ENCODE data around the gene THEM5. TPM values are rescaled to one million over a fixed set of nuclear protein-coding genes. Genes with fewer than 3 reads are reported as not detected.
"Not testable (repeated sequence)": the region's sequence is repeated elsewhere in the genome, so short reads cannot be mapped to it uniquely, and the experiment has no call there.

Gene THEM5
- polyA plus RNA-seq, 2 donors, result 1.5 to 1.7 TPM

GRCh38 chr1:151887028-151887427 is 33.5 kb upstream of the THEM5 start:
- no peak overlapping the region for H3K27ac ChIP-seq (ENCODE audit: low read depth in 2 of 2, low read length in 1 of 2)
- WGBS, 2 donors, result 40 to 67% methylated on average over 1 of the region's 1 CpG
- peaks cover 0 to 2% of the 10 kb centered on the region in 2 donors for H3K36me3 ChIP-seq (ENCODE audit: control insufficient read depth in 2 of 2, insufficient read depth in 2 of 2, low read length in 1 of 2)
- H3K4me1 ChIP-seq (ENCODE audit: control insufficient read depth in 2 of 2, insufficient read depth in 2 of 2, low read length in 1 of 2), result no peaks in the 10 kb centered on the region
- no peak overlapping the region for H3K4me3 ChIP-seq (ENCODE audit: low read depth in 1 of 2, low read length in 2 of 2)
- H3K27me3 ChIP-seq (ENCODE audit: control insufficient read depth in 1 of 2, insufficient read depth in 2 of 2, low read length in 2 of 2), result no peaks in the 10 kb centered on the region
- no peaks in the 10 kb centered on the region for H3K9me3 ChIP-seq (ENCODE audit: control insufficient read depth in 2 of 2, insufficient read depth in 1 of 2, low read depth in 1 of 2, low read length in 1 of 2)

- Histone ChIP-seq H3K36me3 (ENCODE audit: control insufficient read depth in 2 of 2, insufficient read depth in 2 of 2, low read length in 1 of 2) (no peaks in the 10 kb centered on the region), H3K27ac (ENCODE audit: low read depth in 2 of 2, low read length in 1 of 2) (no peak overlapping the region), H3K4me1 (ENCODE audit: control insufficient read depth in 2 of 2, insufficient read depth in 2 of 2, low read length in 1 of 2) (no peaks in the 10 kb centered on the region), H3K27me3 (ENCODE audit: control insufficient read depth in 1 of 2, insufficient read depth in 2 of 2, low read length in 2 of 2) (no peaks in the 10 kb centered on the region), H3K9me3 (ENCODE audit: control insufficient read depth in 2 of 2, insufficient read depth in 1 of 2, low read depth in 1 of 2, low read length in 1 of 2) (no peaks in the 10 kb centered on the region), H3K4me3 (ENCODE audit: low read depth in 1 of 2, low read length in 2 of 2) (no peak overlapping the region)
- 54 to 63% methylated on average over 1 of the region's 1 CpG for WGBS, 2 donors
These were observed 32.0 kb upstream of the THEM5 start for GRCh38 chr1:151885479-151885878.

GRCh38 chr1:151884879-151885278 is 31.4 kb upstream of the THEM5 start:
- 99% methylated on average over 5 of the region's 5 CpGs for WGBS, 2 donors
- not testable (repeated sequence) for H3K9me3 ChIP-seq (ENCODE audit: control insufficient read depth in 2 of 2, insufficient read depth in 1 of 2, low read depth in 1 of 2, low read length in 1 of 2); H3K27ac ChIP-seq (ENCODE audit: low read depth in 2 of 2, low read length in 1 of 2); H3K36me3 ChIP-seq (ENCODE audit: control insufficient read depth in 2 of 2, insufficient read depth in 2 of 2, low read length in 1 of 2); H3K4me1 ChIP-seq (ENCODE audit: control insufficient read depth in 2 of 2, insufficient read depth in 2 of 2, low read length in 1 of 2); H3K4me3 ChIP-seq (ENCODE audit: low read depth in 1 of 2, low read length in 2 of 2); H3K27me3 ChIP-seq (ENCODE audit: control insufficient read depth in 1 of 2, insufficient read depth in 2 of 2, low read length in 2 of 2)

- WGBS, 2 donors, result 96 to 99% methylated on average over 3 of the region's 3 CpGs
- not testable (repeated sequence) for H3K9me3 ChIP-seq (ENCODE audit: control insufficient read depth in 2 of 2, insufficient read depth in 1 of 2, low read depth in 1 of 2, low read length in 1 of 2); H3K27me3 ChIP-seq (ENCODE audit: control insufficient read depth in 1 of 2, insufficient read depth in 2 of 2, low read length in 2 of 2); H3K4me1 ChIP-seq (ENCODE audit: control insufficient read depth in 2 of 2, insufficient read depth in 2 of 2, low read length in 1 of 2); H3K4me3 ChIP-seq (ENCODE audit: low read depth in 1 of 2, low read length in 2 of 2); H3K27ac ChIP-seq (ENCODE audit: low read depth in 2 of 2, low read length in 1 of 2); H3K36me3 ChIP-seq (ENCODE audit: control insufficient read depth in 2 of 2, insufficient read depth in 2 of 2, low read length in 1 of 2)
These were observed 30.9 kb upstream of the THEM5 start for GRCh38 chr1:151884445-151884844.

- not testable (repeated sequence) for H3K4me3 ChIP-seq (ENCODE audit: low read depth in 1 of 2, low read length in 2 of 2); H3K36me3 ChIP-seq (ENCODE audit: control insufficient read depth in 2 of 2, insufficient read depth in 2 of 2, low read length in 1 of 2); H3K27me3 ChIP-seq (ENCODE audit: control insufficient read depth in 1 of 2, insufficient read depth in 2 of 2, low read length in 2 of 2); H3K27ac ChIP-seq (ENCODE audit: low read depth in 2 of 2, low read length in 1 of 2); H3K9me3 ChIP-seq (ENCODE audit: control insufficient read depth in 2 of 2, insufficient read depth in 1 of 2, low read depth in 1 of 2, low read length in 1 of 2); H3K4me1 ChIP-seq (ENCODE audit: control insufficient read depth in 2 of 2, insufficient read depth in 2 of 2, low read length in 1 of 2)
- WGBS, 2 donors, result 84 to 98% methylated on average over 4 of the region's 4 CpGs
These were observed 30.4 kb upstream of the THEM5 start for GRCh38 chr1:151883898-151884297.

- not testable (repeated sequence) for H3K4me3 ChIP-seq (ENCODE audit: low read depth in 1 of 2, low read length in 2 of 2); H3K4me1 ChIP-seq (ENCODE audit: control insufficient read depth in 2 of 2, insufficient read depth in 2 of 2, low read length in 1 of 2); H3K9me3 ChIP-seq (ENCODE audit: control insufficient read depth in 2 of 2, insufficient read depth in 1 of 2, low read depth in 1 of 2, low read length in 1 of 2); H3K27me3 ChIP-seq (ENCODE audit: control insufficient read depth in 1 of 2, insufficient read depth in 2 of 2, low read length in 2 of 2); H3K36me3 ChIP-seq (ENCODE audit: control insufficient read depth in 2 of 2, insufficient read depth in 2 of 2, low read length in 1 of 2); H3K27ac ChIP-seq (ENCODE audit: low read depth in 2 of 2, low read length in 1 of 2)
- 92 to 99% methylated on average over 5 of the region's 5 CpGs for WGBS, 2 donors
These were observed 29.4 kb upstream of the THEM5 start for GRCh38 chr1:151882918-151883317.

- no peaks in the 10 kb centered on the region for H3K27me3 ChIP-seq (ENCODE audit: control insufficient read depth in 1 of 2, insufficient read depth in 2 of 2, low read length in 2 of 2)
- 91 to 96% methylated on average over 2 of the region's 2 CpGs for WGBS, 2 donors
- no peaks in the 10 kb centered on the region for H3K9me3 ChIP-seq (ENCODE audit: control insufficient read depth in 2 of 2, insufficient read depth in 1 of 2, low read depth in 1 of 2, low read length in 1 of 2)
- no peaks in the 10 kb centered on the region for H3K4me1 ChIP-seq (ENCODE audit: control insufficient read depth in 2 of 2, insufficient read depth in 2 of 2, low read length in 1 of 2)
- no peak overlapping the region for H3K27ac ChIP-seq (ENCODE audit: low read depth in 2 of 2, low read length in 1 of 2)
- no peak overlapping the region for H3K4me3 ChIP-seq (ENCODE audit: low read depth in 1 of 2, low read length in 2 of 2)
- peaks cover 0 to 2% of the 10 kb centered on the region in 2 donors for H3K36me3 ChIP-seq (ENCODE audit: control insufficient read depth in 2 of 2, insufficient read depth in 2 of 2, low read length in 1 of 2)
These were observed 29.0 kb upstream of the THEM5 start for GRCh38 chr1:151882466-151882865.

- H3K27ac ChIP-seq (ENCODE audit: low read depth in 2 of 2, low read length in 1 of 2), result no peak overlapping the region
- H3K4me3 ChIP-seq (ENCODE audit: low read depth in 1 of 2, low read length in 2 of 2), result no peak overlapping the region
- peaks cover 0 to 2% of the 10 kb centered on the region in 2 donors for H3K36me3 ChIP-seq (ENCODE audit: control insufficient read depth in 2 of 2, insufficient read depth in 2 of 2, low read length in 1 of 2)
- WGBS, 2 donors, result 47 to 50% methylated on average over 2 of the region's 2 CpGs
- H3K27me3 ChIP-seq (ENCODE audit: control insufficient read depth in 1 of 2, insufficient read depth in 2 of 2, low read length in 2 of 2), result no peaks in the 10 kb centered on the region
- H3K9me3 ChIP-seq (ENCODE audit: control insufficient read depth in 2 of 2, insufficient read depth in 1 of 2, low read depth in 1 of 2, low read length in 1 of 2), result no peaks in the 10 kb centered on the region
- no peaks in the 10 kb centered on the region for H3K4me1 ChIP-seq (ENCODE audit: control insufficient read depth in 2 of 2, insufficient read depth in 2 of 2, low read length in 1 of 2)
These were observed 28.0 kb upstream of the THEM5 start for GRCh38 chr1:151881479-151881878.

- H3K36me3 ChIP-seq (ENCODE audit: control insufficient read depth in 2 of 2, insufficient read depth in 2 of 2, low read length in 1 of 2), result peaks cover 0 to 5% of the 10 kb centered on the region in 2 donors
- 86 to 97% methylated on average over 1 of the region's 1 CpG for WGBS, 2 donors
- H3K4me1 ChIP-seq (ENCODE audit: control insufficient read depth in 2 of 2, insufficient read depth in 2 of 2, low read length in 1 of 2), result peaks cover 0 to 2% of the 10 kb centered on the region in 2 donors
- H3K27ac ChIP-seq (ENCODE audit: low read depth in 2 of 2, low read length in 1 of 2), result no peak overlapping the region
- H3K9me3 ChIP-seq (ENCODE audit: control insufficient read depth in 2 of 2, insufficient read depth in 1 of 2, low read depth in 1 of 2, low read length in 1 of 2), result no peaks in the 10 kb centered on the region
- H3K4me3 ChIP-seq (ENCODE audit: low read depth in 1 of 2, low read length in 2 of 2), result no peak overlapping the region
- H3K27me3 ChIP-seq (ENCODE audit: control insufficient read depth in 1 of 2, insufficient read depth in 2 of 2, low read length in 2 of 2), result no peaks in the 10 kb centered on the region
These were observed 22.0 kb upstream of the THEM5 start for GRCh38 chr1:151875419-151876097.

GRCh38 chr1:151872776-151873175 is 19.3 kb upstream of the THEM5 start:
- 78 to 85% methylated on average over 9 of the region's 9 CpGs for WGBS, 2 donors
- H3K4me1 ChIP-seq (ENCODE audit: control insufficient read depth in 2 of 2, insufficient read depth in 2 of 2, low read length in 1 of 2); H3K4me3 ChIP-seq (ENCODE audit: low read depth in 1 of 2, low read length in 2 of 2): not testable (repeated sequence)

More at GRCh38 chr1:151872776-151873175, 19.3 kb upstream of the THEM5 start:
- not testable (repeated sequence) for H3K27ac ChIP-seq (ENCODE audit: low read depth in 2 of 2, low read length in 1 of 2); H3K36me3 ChIP-seq (ENCODE audit: control insufficient read depth in 2 of 2, insufficient read depth in 2 of 2, low read length in 1 of 2); H3K27me3 ChIP-seq (ENCODE audit: control insufficient read depth in 1 of 2, insufficient read depth in 2 of 2, low read length in 2 of 2); H3K9me3 ChIP-seq (ENCODE audit: control insufficient read depth in 2 of 2, insufficient read depth in 1 of 2, low read depth in 1 of 2, low read length in 1 of 2)

Data from esophagus (tissue), 2 donors.